ENCODE measurements around the gene TSKS. TPM values are rescaled to one million over a fixed set of nuclear protein-coding genes. Genes with fewer than 3 reads are reported as not detected.

The TSKS gene
- polyA plus RNA-seq, 3 donors, result 0.37 to 0.81 (median 0.51) TPM

DNA sequence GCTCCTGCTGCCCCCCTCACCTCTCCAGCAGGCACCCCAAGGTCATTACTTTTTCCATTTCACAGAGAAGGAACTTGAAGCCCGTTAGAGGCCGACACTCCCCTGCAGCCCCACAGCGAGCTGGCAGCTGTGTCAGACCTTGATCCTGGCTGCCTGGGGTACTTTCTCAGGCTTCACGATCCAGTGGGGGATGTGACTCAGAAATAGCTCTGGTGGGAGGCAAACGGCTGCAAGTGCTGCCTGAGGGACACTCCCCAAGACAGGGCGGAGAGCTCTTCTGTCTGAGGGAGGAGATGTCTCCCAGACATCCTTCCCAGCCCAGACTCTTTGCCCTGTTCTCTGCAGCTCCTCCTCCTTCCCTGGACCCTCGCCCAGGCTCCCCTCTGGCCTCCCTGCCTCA is 4.8 kb downstream of the TSKS start:
- H3K4me3 Mint-ChIP-seq, result no peak overlapping the region
- no peak overlapping the region for H3K4me2 ChIP-seq (replicated peaks; ENCODE audit: extremely low read depth, low read length, poor library complexity, severe bottlenecking)
- no peak overlapping the region for H3K9ac ChIP-seq (ENCODE audit: insufficient read depth, low read length, poor library complexity, severe bottlenecking)
- no peaks in the 10 kb centered on the region for H4K20me1 ChIP-seq (ENCODE audit: insufficient read depth, low read length)
- H3K27ac ChIP-seq (ENCODE audit: low read depth in 1 of 2, low read length in 2 of 2), result no peak overlapping the region
- H3K36me3 ChIP-seq (replicated peaks in 1 of 2; ENCODE audit: control insufficient read depth in 1 of 2, insufficient read depth in 2 of 2, low read length in 2 of 2), result no peaks in the 10 kb centered on the region
- H2AFZ ChIP-seq (ENCODE audit: insufficient read depth, low read depth, low read length, poor library complexity, severe bottlenecking), result peak overlapping the region; percentile 16
- peaks cover 0 to 9% (median 8%) of the 10 kb centered on the region in 3 donors for H3K27me3 Mint-ChIP-seq (ENCODE audit: low read depth in 3 of 3)
- no peak for DNase-seq
- H3K36me3 Mint-ChIP-seq, result no peaks in the 10 kb centered on the region
- TF ChIP-seq, protein P1, sequence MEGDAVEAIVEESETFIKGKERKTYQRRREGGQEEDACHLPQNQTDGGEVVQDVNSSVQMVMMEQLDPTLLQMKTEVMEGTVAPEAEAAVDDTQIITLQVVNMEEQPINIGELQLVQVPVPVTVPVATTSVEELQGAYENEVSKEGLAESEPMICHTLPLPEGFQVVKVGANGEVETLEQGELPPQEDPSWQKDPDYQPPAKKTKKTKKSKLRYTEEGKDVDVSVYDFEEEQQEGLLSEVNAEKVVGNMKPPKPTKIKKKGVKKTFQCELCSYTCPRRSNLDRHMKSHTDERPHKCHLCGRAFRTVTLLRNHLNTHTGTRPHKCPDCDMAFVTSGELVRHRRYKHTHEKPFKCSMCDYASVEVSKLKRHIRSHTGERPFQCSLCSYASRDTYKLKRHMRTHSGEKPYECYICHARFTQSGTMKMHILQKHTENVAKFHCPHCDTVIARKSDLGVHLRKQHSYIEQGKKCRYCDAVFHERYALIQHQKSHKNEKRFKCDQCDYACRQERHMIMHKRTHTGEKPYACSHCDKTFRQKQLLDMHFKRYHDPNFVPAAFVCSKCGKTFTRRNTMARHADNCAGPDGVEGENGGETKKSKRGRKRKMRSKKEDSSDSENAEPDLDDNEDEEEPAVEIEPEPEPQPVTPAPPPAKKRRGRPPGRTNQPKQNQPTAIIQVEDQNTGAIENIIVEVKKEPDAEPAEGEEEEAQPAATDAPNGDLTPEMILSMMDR (IDR thresholded peaks at IDR 0.05), result no peak
- H3K4me1 Mint-ChIP-seq, result peaks cover 12% of the 10 kb centered on the region
- intact Hi-C loops (cut with micrococcal nuclease), result no loop called here
- H3K79me2 ChIP-seq (ENCODE audit: insufficient read depth, low read length), result no peaks in the 10 kb centered on the region
- H3K27me3 ChIP-seq (ENCODE audit: control insufficient read depth in 2 of 2, insufficient read depth in 2 of 2, low read length in 2 of 2), result no peaks in the 10 kb centered on the region
- WGBS (ENCODE audit: insufficient coverage), result 53% methylated on average over 7 of the region's 7 CpGs
- H3K4me1 ChIP-seq (ENCODE audit: control insufficient read depth in 1 of 2, insufficient read depth in 2 of 2, low read length in 2 of 2), result peaks cover 0 to 9% of the 10 kb centered on the region in 2 donors
- peak overlapping the region in 1 of 7 donors; percentile 21 for H3K27ac Mint-ChIP-seq
- H3K9me3 Mint-ChIP-seq, result peaks cover 6 to 18% (median 15%) of the 10 kb centered on the region in 7 donors
- no peak overlapping the region for H3K4me3 ChIP-seq (replicated peaks in 1 of 3; ENCODE audit: low read depth in 2 of 3, low read length in 3 of 3)
- peaks cover 8 to 12% of the 10 kb centered on the region in 2 donors for H3K9me3 ChIP-seq (replicated peaks in 1 of 2; ENCODE audit: control insufficient read depth in 1 of 2, insufficient read depth in 1 of 2, low read length in 2 of 2)

DNA sequence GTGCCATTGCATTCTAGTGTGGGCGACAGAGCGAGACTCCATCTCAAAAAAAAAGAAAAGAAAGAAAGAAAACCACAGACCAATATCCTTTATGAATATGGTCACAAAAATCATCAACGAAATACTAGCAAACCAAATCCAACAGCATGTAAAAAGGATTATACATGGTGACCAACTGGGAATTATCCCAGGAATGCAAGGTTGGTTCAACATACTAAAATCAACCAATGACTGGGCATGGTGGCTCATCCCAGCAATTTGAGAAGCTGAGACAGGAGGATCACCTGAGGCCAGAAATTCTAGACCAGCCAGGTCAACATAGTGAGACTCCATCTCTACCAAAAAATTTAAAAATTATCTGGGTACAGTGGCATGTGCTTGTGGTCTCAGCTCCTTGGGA is 7.2 kb downstream of the TSKS start:
- H2AFZ ChIP-seq (ENCODE audit: insufficient read depth, low read depth, low read length, poor library complexity, severe bottlenecking), result no peak overlapping the region
- peaks cover 8 to 12% of the 10 kb centered on the region in 2 donors for H3K9me3 ChIP-seq (replicated peaks in 1 of 2; ENCODE audit: control insufficient read depth in 1 of 2, insufficient read depth in 1 of 2, low read length in 2 of 2)
- no peak overlapping the region for H3K4me3 Mint-ChIP-seq
- intact Hi-C loops (cut with micrococcal nuclease), result no loop called here
- H3K9me3 Mint-ChIP-seq, result peaks cover 6 to 20% (median 17%) of the 10 kb centered on the region in 7 donors
- H3K4me1 Mint-ChIP-seq, result no peaks in the 10 kb centered on the region
- peaks cover 0 to under 1% of the 10 kb centered on the region in 2 donors for H3K4me1 ChIP-seq (ENCODE audit: control insufficient read depth in 1 of 2, insufficient read depth in 2 of 2, low read length in 2 of 2)
- H3K36me3 ChIP-seq (replicated peaks in 1 of 2; ENCODE audit: control insufficient read depth in 1 of 2, insufficient read depth in 2 of 2, low read length in 2 of 2), result no peaks in the 10 kb centered on the region
- H3K27me3 ChIP-seq (ENCODE audit: control insufficient read depth in 2 of 2, insufficient read depth in 2 of 2, low read length in 2 of 2), result no peaks in the 10 kb centered on the region
- no peak overlapping the region for H3K4me2 ChIP-seq (replicated peaks; ENCODE audit: extremely low read depth, low read length, poor library complexity, severe bottlenecking)
- no peaks in the 10 kb centered on the region for H3K79me2 ChIP-seq (ENCODE audit: insufficient read depth, low read length)
- H3K4me3 ChIP-seq (replicated peaks in 1 of 3; ENCODE audit: low read depth in 2 of 3, low read length in 3 of 3), result no peak overlapping the region
- peaks cover 0 to 11% (median 8%) of the 10 kb centered on the region in 3 donors for H3K27me3 Mint-ChIP-seq (ENCODE audit: low read depth in 3 of 3)
- no peak overlapping the region for H3K9ac ChIP-seq (ENCODE audit: insufficient read depth, low read length, poor library complexity, severe bottlenecking)
- no peaks in the 10 kb centered on the region for H3K36me3 Mint-ChIP-seq
- no CpG with 5 or more reads among the region's 3 CpGs for WGBS (ENCODE audit: insufficient coverage)
- TF ChIP-seq, protein P1 (IDR thresholded peaks at IDR 0.05), result no peak
- no peaks in the 10 kb centered on the region for H4K20me1 ChIP-seq (ENCODE audit: insufficient read depth, low read length)
- H3K27ac ChIP-seq (ENCODE audit: low read depth in 1 of 2, low read length in 2 of 2), result no peak overlapping the region
- no peak for DNase-seq
- no peak overlapping the region for H3K27ac Mint-ChIP-seq
